HG03432 (cell line): ENCODE data around the gene DNM3.

Source experiments
- ATAC-seq: cut with Tn5 transposase; IDR thresholded peaks from one replicate; pipeline ENCODE4 v1.9.1; 2021; ENCODE audit warnings: mild to moderate bottlenecking, moderate library complexity; ENCODE audit not compliant: unreplicated experiment

Gene DNM3

DNA sequence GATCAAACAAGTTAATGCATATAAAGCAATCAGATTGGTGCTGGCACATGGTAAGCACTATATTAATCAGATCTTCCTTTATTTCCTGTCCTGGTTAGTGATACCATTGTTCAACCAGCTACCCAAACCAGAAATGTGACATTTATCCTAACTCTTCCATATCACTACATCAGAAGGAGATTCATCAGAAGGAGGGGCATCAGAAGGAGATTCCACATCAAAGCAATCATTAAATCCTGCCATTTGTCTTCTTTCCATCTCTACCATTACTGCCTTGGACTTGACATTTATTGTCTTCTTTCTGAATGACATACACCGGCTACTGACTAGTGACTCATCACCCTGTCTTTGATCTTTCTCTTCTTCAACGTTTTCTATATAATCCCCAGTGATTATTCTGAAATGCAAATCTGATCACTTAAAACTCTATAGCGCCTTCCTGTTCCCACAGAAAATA, 75.0 kb downstream of the DNM3 start:
- no peak for ATAC-seq

DNA sequence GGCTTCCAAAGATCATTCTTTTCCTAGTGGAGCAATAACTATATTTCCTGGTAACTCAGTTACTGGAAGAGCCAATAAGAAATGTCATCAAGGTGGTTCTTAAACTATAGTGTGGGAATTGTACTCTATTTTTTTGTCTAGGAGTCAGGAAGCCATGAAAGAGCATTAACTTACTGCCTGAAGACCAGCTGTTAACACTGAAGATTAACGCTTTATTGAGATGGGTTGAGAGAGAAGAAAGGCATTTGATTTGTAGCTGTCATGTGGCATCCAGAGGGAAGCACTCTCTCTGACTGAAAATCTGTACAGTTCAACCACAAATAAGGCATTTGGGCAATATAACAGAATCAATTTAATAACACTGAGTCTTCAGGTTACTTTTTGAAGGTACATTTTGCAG, 76.0 kb downstream of the DNM3 start:
- no peak for ATAC-seq

- no peak for ATAC-seq
Observed at GRCh38 chr1:171919891-171920887, 78.9 kb downstream of the DNM3 start.

DNA sequence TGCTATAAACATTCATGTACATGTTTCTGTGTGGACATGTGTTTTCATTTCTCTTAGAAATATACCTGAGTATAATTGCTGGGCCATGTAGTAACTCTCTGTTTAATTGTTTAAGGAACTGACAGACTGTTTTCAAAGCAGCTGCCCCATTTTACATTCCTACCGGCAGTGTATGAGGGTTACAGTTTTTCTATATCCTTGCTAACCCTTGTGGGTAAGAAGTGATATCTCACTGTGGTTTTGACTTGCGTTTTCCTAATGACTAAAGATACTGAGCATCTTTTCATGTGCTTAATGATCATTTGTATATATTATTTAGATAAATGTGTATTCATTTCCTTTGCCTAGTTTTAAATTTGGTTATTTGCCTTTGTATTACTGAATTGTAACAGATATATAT, 81.7 kb downstream of the DNM3 start:
- ATAC-seq, result no peak

- ATAC-seq, result no peak
Observed at GRCh38 chr1:171929121-171929520, 87.8 kb downstream of the DNM3 start.

- no peak for ATAC-seq
Observed at GRCh38 chr1:171931752-171932151, 90.5 kb downstream of the DNM3 start.

DNA sequence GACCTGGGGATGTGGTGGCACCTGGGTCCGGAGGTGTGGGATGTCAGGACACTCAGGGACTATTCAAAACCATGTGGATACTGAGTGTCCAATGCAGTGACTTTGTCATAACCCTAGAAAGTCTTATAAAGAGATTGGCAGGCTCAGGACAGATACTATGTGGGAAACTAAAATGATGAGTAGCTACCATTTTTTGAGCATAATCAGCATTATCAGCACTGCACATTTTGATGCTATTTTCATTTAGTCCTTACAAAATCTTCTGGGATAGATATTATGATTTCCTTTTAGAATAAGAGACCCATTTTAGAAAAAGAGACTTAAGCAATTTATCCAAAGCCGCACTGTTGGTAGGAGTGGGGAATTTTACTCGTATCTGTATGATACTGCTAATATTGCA, 93.4 kb downstream of the DNM3 start:
- no peak for ATAC-seq

GRCh38 chr1:171935086-171935485, 93.8 kb downstream of the DNM3 start:
- ATAC-seq, result no peak

- no peak for ATAC-seq
Observed at GRCh38 chr1:171935664-171936063, 94.4 kb downstream of the DNM3 start.

GRCh38 chr1:171937938-171938337, 96.6 kb downstream of the DNM3 start:
- ATAC-seq, result no peak

- ATAC-seq, result no peak
Observed at GRCh38 chr1:171939740-171940139, 98.4 kb downstream of the DNM3 start.

- ATAC-seq, result no peak
Observed at GRCh38 chr1:171940368-171940767, 99.1 kb downstream of the DNM3 start.

DNA sequence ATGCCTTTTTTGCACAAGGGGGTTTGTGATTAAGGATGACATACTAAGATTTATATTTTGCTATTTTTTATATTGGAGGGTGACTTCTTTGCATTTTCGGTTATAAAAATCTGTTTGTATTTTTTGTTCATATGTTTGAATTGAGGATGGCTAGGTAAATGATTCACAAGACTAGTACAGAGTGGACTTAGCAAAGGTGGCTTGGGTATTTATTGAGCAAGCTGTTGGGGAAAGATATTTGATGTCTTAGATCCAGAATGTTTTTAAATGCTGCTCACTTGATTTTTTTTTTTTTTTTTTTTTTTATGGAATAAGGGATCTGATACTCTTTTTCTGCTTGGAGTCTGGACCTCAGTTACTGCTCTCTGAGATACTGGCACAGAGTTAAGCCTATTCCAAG, 100.6 kb downstream of the DNM3 start:
- no peak for ATAC-seq

- ATAC-seq, result no peak
Observed at GRCh38 chr1:171943973-171944561, 102.8 kb downstream of the DNM3 start.

DNA sequence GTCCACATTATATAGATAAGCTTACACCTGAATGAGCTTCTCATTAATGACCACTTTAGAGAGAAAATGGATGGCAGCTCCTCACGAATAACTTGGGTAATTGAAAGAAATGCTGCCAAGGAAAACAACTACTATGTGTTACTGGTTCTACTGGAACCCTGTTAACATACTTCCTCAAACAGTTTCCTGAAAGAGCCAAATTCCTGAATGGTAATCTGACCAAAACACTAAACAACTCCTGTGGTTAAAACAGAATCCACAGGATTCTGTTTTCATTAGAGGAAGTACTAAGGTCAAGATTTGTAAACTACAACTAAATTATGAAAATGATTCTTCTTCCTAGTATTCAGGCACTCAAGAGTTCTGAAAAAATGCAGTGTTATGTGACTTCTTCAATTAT, 107.2 kb downstream of the DNM3 start:
- ATAC-seq, result no peak

- no peak for ATAC-seq
Observed at GRCh38 chr1:171949316-171949715, 108.0 kb downstream of the DNM3 start.

- no peak for ATAC-seq
Observed at GRCh38 chr1:171953835-171954234, 112.5 kb downstream of the DNM3 start.

- no peak for ATAC-seq
Observed at GRCh38 chr1:171954361-171954760, 113.1 kb downstream of the DNM3 start.

GRCh38 chr1:171961861-171962260, 120.6 kb downstream of the DNM3 start:
- no peak for ATAC-seq

DNA sequence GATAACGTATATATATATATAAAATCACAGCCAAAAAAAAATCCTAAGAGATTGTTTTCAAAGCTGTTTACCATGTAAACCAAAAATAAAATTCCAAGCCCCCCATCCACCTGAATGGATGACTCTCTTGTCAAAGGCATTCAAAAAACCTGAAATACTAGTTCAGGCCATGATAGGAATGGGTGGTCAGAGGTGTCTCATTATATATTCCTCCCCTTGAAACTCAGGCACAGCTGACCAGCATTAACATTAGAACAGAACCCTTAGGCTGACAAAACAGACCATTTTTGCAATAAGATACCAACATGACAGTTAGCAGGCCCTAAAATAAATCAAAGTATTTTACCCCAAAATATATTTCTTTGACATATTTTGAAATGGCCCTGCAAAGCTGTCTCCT, 122.5 kb downstream of the DNM3 start:
- no peak for ATAC-seq

- no peak for ATAC-seq
Observed at GRCh38 chr1:171965777-171966176, 124.5 kb downstream of the DNM3 start.
